GM23338 (cell line): Measurements from ENCODE around the gene OCIAD2. TPM values are rescaled to one million over a fixed set of nuclear protein-coding genes. Genes with fewer than 3 reads are reported as not detected.

ENCODE experiments used
- ATAC-seq: fragments of 200-7000 bp; cut with Tn5 transposase; 3 replicates; pipeline ENCODE4 v1.9.1; 2020
- DNase-seq: peaks from one replicate; pipeline ENCODE4 v3.0.0-alpha.2; 2015; ENCODE audit warnings: low spot score
- H2AFZ ChIP-seq: fragments of 200-600 bp; sonication (generic); 2 replicates; pipeline ENCODE4 v1.8.0; 2016; ENCODE audit warnings: antibody characterized with exemption, mild to moderate bottlenecking, moderate library complexity
- H3F3A ChIP-seq: fragments of 200-600 bp; sonication (generic); replicated peaks from 2 replicates; pipeline ENCODE4 v1.8.0; 2017; ENCODE audit warnings: antibody characterized with exemption, mixed run types, low read depth
- H3K27ac ChIP-seq: fragments of 200-600 bp; sonication (generic); 2 replicates; pipeline ENCODE4 v1.6.1; 2016; ENCODE audit warnings: low read depth
- H3K27me3 ChIP-seq: fragments of 200-600 bp; sonication (generic); 2 replicates; pipeline ENCODE4 v1.8.0; 2016; ENCODE audit warnings: mild to moderate bottlenecking, mixed run types, moderate library complexity; ENCODE audit not compliant: insufficient read depth
- H3K36me3 ChIP-seq: fragments of 200-600 bp; sonication (generic); 2 replicates; pipeline ENCODE4 v1.8.0; 2016; ENCODE audit warnings: mild to moderate bottlenecking; ENCODE audit not compliant: insufficient read depth
- H3K4me1 ChIP-seq: fragments of 200-600 bp; sonication (generic); 2 replicates; pipeline ENCODE4 v1.8.0; 2016; ENCODE audit warnings: mild to moderate bottlenecking, moderate library complexity; ENCODE audit not compliant: insufficient read depth
- H3K4me2 ChIP-seq: fragments of 200-600 bp; sonication (generic); 2 replicates; pipeline ENCODE4 v1.7.1; 2017; ENCODE audit warnings: mixed run types
- H3K4me3 ChIP-seq: fragments of 200-600 bp; sonication (generic); 2 replicates; pipeline ENCODE4 v1.6.1; 2016; ENCODE audit warnings: mixed run types
- H3K79me2 ChIP-seq: fragments of 200-600 bp; sonication (generic); replicated peaks from 2 replicates; pipeline ENCODE4 v1.8.0; 2017; ENCODE audit warnings: mild to moderate bottlenecking; ENCODE audit not compliant: insufficient read depth
- H3K9me2 ChIP-seq: fragments of 200-600 bp; sonication (generic); 2 replicates; pipeline ENCODE4 v1.8.0; 2017; ENCODE audit not compliant: insufficient read depth
- H4K20me1 ChIP-seq: fragments of 200-600 bp; sonication (generic); replicated peaks from 2 replicates; pipeline ENCODE4 v1.8.0; 2017; ENCODE audit warnings: mild to moderate bottlenecking; ENCODE audit not compliant: insufficient read depth
- H3K27ac Mint-ChIP-seq: 2 replicates; pipeline ENCODE4 v1.8.0; 2020; ENCODE audit warnings: inconsistent platforms, mild to moderate bottlenecking, moderate library complexity, mixed read lengths
- H3K27me3 Mint-ChIP-seq: 3 replicates; pipeline ENCODE4 v1.8.0; 2022; ENCODE audit warnings: low read depth, mild to moderate bottlenecking, moderate library complexity, mixed read lengths, inconsistent platforms; ENCODE audit not compliant: insufficient read depth, poor library complexity
- H3K36me3 Mint-ChIP-seq: 3 replicates; pipeline ENCODE4 v1.8.0; 2021; ENCODE audit warnings: low read depth, mild to moderate bottlenecking, inconsistent platforms, moderate library complexity, mixed read lengths
- H3K4me1 Mint-ChIP-seq: 3 replicates; pipeline ENCODE4 v1.8.0; 2020; ENCODE audit warnings: mild to moderate bottlenecking, inconsistent platforms, mixed read lengths
- H3K4me3 Mint-ChIP-seq: 3 replicates; pipeline ENCODE4 v1.8.0; 2021; ENCODE audit warnings: moderate library complexity, mild to moderate bottlenecking, inconsistent platforms, mixed read lengths
- H3K9me3 Mint-ChIP-seq: 3 replicates; pipeline ENCODE4 v1.8.0; 2020; ENCODE audit warnings: moderate library complexity, mild to moderate bottlenecking, inconsistent platforms, mixed read lengths
- CREB1 ChIP-seq: fragments of 250-450 bp; sonication (Bioruptor Pico); IDR thresholded peaks from 2 replicates; pipeline ENCODE4 v1.5.0; 2020; ENCODE audit warnings: low read depth, mild to moderate bottlenecking, moderate library complexity
- CTCF ChIP-seq, 2 experiments: fragments of 200-600 bp in 1 of 2; sonication (generic) in 1 of 2; conservative IDR thresholded peaks; 2 replicates each; pipeline versions ENCODE4 v1.5.1 to v1.6.1; 2016 to 2017; ENCODE audit warnings: antibody characterized with exemption in 2 of 2, low read depth in 2 of 2, mild to moderate bottlenecking in 2 of 2, moderate library complexity in 1 of 2
- ETS1 ChIP-seq: IDR thresholded peaks from 2 replicates; pipeline ENCODE4 v1.6.1; 2016; ENCODE audit warnings: antibody characterized with exemption
- EZH2 ChIP-seq: fragments of 200-600 bp; sonication (generic); IDR thresholded peaks from one replicate; pipeline ENCODE4 v1.8.0; 2017; ENCODE audit warnings: antibody characterized with exemption, mild to moderate bottlenecking, low read depth; ENCODE audit not compliant: unreplicated experiment
- EZH2phosphoT487 ChIP-seq: fragments of 200-600 bp; sonication (generic); IDR thresholded peaks from one replicate; pipeline ENCODE4 v1.8.1; 2018; ENCODE audit warnings: antibody characterized with exemption; ENCODE audit not compliant: unreplicated experiment
- JUNB ChIP-seq: IDR thresholded peaks from one replicate; pipeline ENCODE4 v1.6.1; 2016; ENCODE audit warnings: antibody characterized with exemption; ENCODE audit not compliant: unreplicated experiment
- NANOG ChIP-seq: IDR thresholded peaks from 2 replicates; pipeline ENCODE4 v1.6.1; 2016; ENCODE audit warnings: antibody characterized with exemption, borderline replicate concordance
- POLR2AphosphoS5 ChIP-seq: IDR thresholded peaks from 2 replicates; pipeline ENCODE4 v1.6.1; 2016; ENCODE audit warnings: antibody characterized with exemption, low read depth
- REST ChIP-seq: IDR thresholded peaks from one replicate; pipeline ENCODE4 v1.6.1; 2018; ENCODE audit warnings: antibody characterized with exemption; ENCODE audit not compliant: unreplicated experiment
- STAT1 ChIP-seq: IDR thresholded peaks from one replicate; pipeline ENCODE4 v1.6.1; 2016; ENCODE audit warnings: antibody characterized with exemption; ENCODE audit not compliant: unreplicated experiment
- ZNF114 ChIP-seq: fragments of 250-450 bp; sonication (Bioruptor Pico); IDR thresholded peaks from 2 replicates; pipeline ENCODE4 v1.5.0; 2020; ENCODE audit warnings: mild to moderate bottlenecking, moderate library complexity
- ZNF331 ChIP-seq: fragments of 250-450 bp; sonication (Bioruptor Pico); IDR thresholded peaks from 2 replicates; pipeline ENCODE4 v1.5.0; 2020; ENCODE audit warnings: low read depth, mild to moderate bottlenecking, moderate library complexity
- ZNF462 ChIP-seq: fragments of 250-450 bp; sonication (Bioruptor Pico); IDR thresholded peaks from 2 replicates; pipeline ENCODE4 v1.5.0; 2020; ENCODE audit warnings: mild to moderate bottlenecking, moderate library complexity
- polyA plus RNA-seq: library from polyadenylated mRNA; unstranded; fragments of >200 nt; fragmentation: Nextera tagmentation; extraction: Ambion mirVana; gene quantifications from 2 replicates; pipeline ENCODE4 v1.2.1, GENCODE V29; 2016
- total RNA-seq: library from RNA; depleted of rRNA; stranded (reverse); fragments of >200 nt; shearing (Covaris generic); gene quantifications from 2 replicates; pipeline ENCODE4 v1.2.3, GENCODE V29; 2014

Gene OCIAD2
- total and polyA plus RNA-seq, 2 experiments from 2014 or later = 36.8 to 317 TPM

- TF ChIP-seq CTCF (conservative IDR thresholded peaks at IDR 0.05; ENCODE audit: low read depth in 2 of 2) (no peak), ETS1 (no peak), JUNB (no peak), EZH2phosphoT487 (no peak), POLR2AphosphoS5 (no peak), REST (no peak), CREB1 (no peak), EZH2 (no peak), ZNF331 (CRISPR knock-in tag) (no peak), STAT1 (no peak), ZNF114 (CRISPR knock-in tag) (no peak), ZNF462 (CRISPR knock-in tag) (no peak), NANOG (no peak)
- H3K4me1 ChIP-seq = peaks cover 8% of the 10 kb centered on the region
- no peak overlapping the region for H3K4me3 Mint-ChIP-seq
- no peaks in the 10 kb centered on the region for H3K27me3 ChIP-seq
- H3K36me3 ChIP-seq = no peaks in the 10 kb centered on the region
- H3K4me3 ChIP-seq = no peak overlapping the region
- H4K20me1 ChIP-seq = no peaks in the 10 kb centered on the region
- H3K4me1 Mint-ChIP-seq = peaks cover 11% of the 10 kb centered on the region
- ATAC-seq (no peak), DNase-seq (no peak)
- no peaks in the 10 kb centered on the region; the same call in 2 of the 3 replicates for H3K36me3 Mint-ChIP-seq
- no peaks in the 10 kb centered on the region for H3F3A ChIP-seq
- no peak overlapping the region for H3K4me2 ChIP-seq
- H3K79me2 ChIP-seq = peaks cover 5% of the 10 kb centered on the region
- no peak overlapping the region for H3K27ac Mint-ChIP-seq
- H3K9me2 ChIP-seq = peaks cover 8% of the 10 kb centered on the region; the same call in 1 of the 2 replicates
- H3K27me3 Mint-ChIP-seq = peaks cover 11% of the 10 kb centered on the region
- H3K27ac ChIP-seq = no peak overlapping the region
- H2AFZ ChIP-seq = no peak overlapping the region
- peaks cover 4% of the 10 kb centered on the region; the same call in 1 of the 3 replicates for H3K9me3 Mint-ChIP-seq
Observed at GRCh38 chr4:48910511-48910910, 3.9 kb upstream of the OCIAD2 start.
